ENCODE results near the gene SEMA4A.

GRCh38 chr1:156151093-156151688 lies 2.2 kb upstream of the SEMA4A start:
- TF ChIP-seq, protein P1, sequence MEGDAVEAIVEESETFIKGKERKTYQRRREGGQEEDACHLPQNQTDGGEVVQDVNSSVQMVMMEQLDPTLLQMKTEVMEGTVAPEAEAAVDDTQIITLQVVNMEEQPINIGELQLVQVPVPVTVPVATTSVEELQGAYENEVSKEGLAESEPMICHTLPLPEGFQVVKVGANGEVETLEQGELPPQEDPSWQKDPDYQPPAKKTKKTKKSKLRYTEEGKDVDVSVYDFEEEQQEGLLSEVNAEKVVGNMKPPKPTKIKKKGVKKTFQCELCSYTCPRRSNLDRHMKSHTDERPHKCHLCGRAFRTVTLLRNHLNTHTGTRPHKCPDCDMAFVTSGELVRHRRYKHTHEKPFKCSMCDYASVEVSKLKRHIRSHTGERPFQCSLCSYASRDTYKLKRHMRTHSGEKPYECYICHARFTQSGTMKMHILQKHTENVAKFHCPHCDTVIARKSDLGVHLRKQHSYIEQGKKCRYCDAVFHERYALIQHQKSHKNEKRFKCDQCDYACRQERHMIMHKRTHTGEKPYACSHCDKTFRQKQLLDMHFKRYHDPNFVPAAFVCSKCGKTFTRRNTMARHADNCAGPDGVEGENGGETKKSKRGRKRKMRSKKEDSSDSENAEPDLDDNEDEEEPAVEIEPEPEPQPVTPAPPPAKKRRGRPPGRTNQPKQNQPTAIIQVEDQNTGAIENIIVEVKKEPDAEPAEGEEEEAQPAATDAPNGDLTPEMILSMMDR (IDR thresholded peaks at IDR 0.05): no peak
- TF ChIP-seq POLR2A (IDR thresholded peaks at IDR 0.05): no peak
